OCI-LY7 (cell line): ENCODE measurements around the gene PDZD2.

Source experiments
- EZH2phosphoT487 ChIP-seq: fragments of 200-600 bp; sonication (generic); IDR thresholded peaks from 2 replicates; pipeline ENCODE4 v1.6.1; 2018; ENCODE audit warnings: low read depth, borderline replicate concordance, mild to moderate bottlenecking, mixed run types, antibody characterized with exemption, low read length, moderate library complexity, mixed read lengths
- TF ChIP-seq, protein P1 (sequence below): fragments of 200-600 bp; sonication (generic); conservative IDR thresholded peaks from 2 replicates; pipeline ENCODE4 v1.5.1; 2014; ENCODE audit warnings: mild to moderate bottlenecking, antibody characterized with exemption, low read length, moderate library complexity, mixed read lengths

GRCh38 chr5:32023816-32024215, 384.9 kb downstream of the PDZD2 start:
- TF ChIP-seq, protein P1, sequence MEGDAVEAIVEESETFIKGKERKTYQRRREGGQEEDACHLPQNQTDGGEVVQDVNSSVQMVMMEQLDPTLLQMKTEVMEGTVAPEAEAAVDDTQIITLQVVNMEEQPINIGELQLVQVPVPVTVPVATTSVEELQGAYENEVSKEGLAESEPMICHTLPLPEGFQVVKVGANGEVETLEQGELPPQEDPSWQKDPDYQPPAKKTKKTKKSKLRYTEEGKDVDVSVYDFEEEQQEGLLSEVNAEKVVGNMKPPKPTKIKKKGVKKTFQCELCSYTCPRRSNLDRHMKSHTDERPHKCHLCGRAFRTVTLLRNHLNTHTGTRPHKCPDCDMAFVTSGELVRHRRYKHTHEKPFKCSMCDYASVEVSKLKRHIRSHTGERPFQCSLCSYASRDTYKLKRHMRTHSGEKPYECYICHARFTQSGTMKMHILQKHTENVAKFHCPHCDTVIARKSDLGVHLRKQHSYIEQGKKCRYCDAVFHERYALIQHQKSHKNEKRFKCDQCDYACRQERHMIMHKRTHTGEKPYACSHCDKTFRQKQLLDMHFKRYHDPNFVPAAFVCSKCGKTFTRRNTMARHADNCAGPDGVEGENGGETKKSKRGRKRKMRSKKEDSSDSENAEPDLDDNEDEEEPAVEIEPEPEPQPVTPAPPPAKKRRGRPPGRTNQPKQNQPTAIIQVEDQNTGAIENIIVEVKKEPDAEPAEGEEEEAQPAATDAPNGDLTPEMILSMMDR: no peak
- TF ChIP-seq EZH2phosphoT487: no peak
